ENCODE results near the gene MNX1.
A peak's percentile ranks its signal among the peaks of the same experiment; 100 is the strongest.

Gene MNX1

GRCh38 chr7:157002819-157003421 lies 7.5 kb downstream of the MNX1 start:
- no peak for DNase-seq (ENCODE audit: low spot score)

GRCh38 chr7:157001920-157002818 lies 8.3 kb downstream of the MNX1 start:
- DNase-seq (ENCODE audit: low spot score) = no peak

GRCh38 chr7:157000741-157001653 lies 9.5 kb downstream of the MNX1 start:
- DNase-seq (ENCODE audit: low spot score) = no peak

GRCh38 chr7:156999958-157000726 lies 10.3 kb downstream of the MNX1 start:
- DNase-seq (ENCODE audit: low spot score) = peak; percentile 44

GRCh38 chr7:156998988-156999957 lies 11.2 kb downstream of the MNX1 start:
- DNase-seq (ENCODE audit: low spot score) = no peak

- DNase-seq (ENCODE audit: low spot score) = no peak
Measured at GRCh38 chr7:156994417-156994816, 16.0 kb downstream of the MNX1 start.

- DNase-seq (ENCODE audit: low spot score) = no peak
Measured at GRCh38 chr7:156993925-156994235, 16.6 kb downstream of the MNX1 start.

GRCh38 chr7:156993021-156993924 lies 17.2 kb downstream of the MNX1 start:
- DNase-seq (ENCODE audit: low spot score) = no peak

GRCh38 chr7:156989766-156990535 lies 20.5 kb downstream of the MNX1 start:
- no peak for DNase-seq (ENCODE audit: low spot score)

GRCh38 chr7:156988343-156989185 lies 21.9 kb downstream of the MNX1 start:
- no peak for DNase-seq (ENCODE audit: low spot score)

- DNase-seq (ENCODE audit: low spot score) = no peak
Measured at GRCh38 chr7:156986378-156986777, 24.1 kb downstream of the MNX1 start.

GRCh38 chr7:156985101-156985992 lies 25.1 kb downstream of the MNX1 start:
- no peak for DNase-seq (ENCODE audit: low spot score)

- DNase-seq (ENCODE audit: low spot score) = no peak
Measured at GRCh38 chr7:156984174-156984891, 26.1 kb downstream of the MNX1 start.

- no peak for DNase-seq (ENCODE audit: low spot score)
Measured at GRCh38 chr7:156979711-156980110, 30.8 kb downstream of the MNX1 start.

- DNase-seq (ENCODE audit: low spot score) = no peak
Measured at GRCh38 chr7:156979007-156979606, 31.4 kb downstream of the MNX1 start.

GRCh38 chr7:156975620-156976019 lies 34.8 kb downstream of the MNX1 start:
- no peak for DNase-seq (ENCODE audit: low spot score)

Data from LoVo (cell line).